ENCODE data around the gene MPIG6B. TPM values are rescaled to one million over a fixed set of nuclear protein-coding genes. Genes with fewer than 3 reads are reported as not detected.

The MPIG6B gene
- total and polyA plus RNA-seq, 2 donors (not counting 1 experiment from before 2014, with no cell fraction given): not detected

DNA sequence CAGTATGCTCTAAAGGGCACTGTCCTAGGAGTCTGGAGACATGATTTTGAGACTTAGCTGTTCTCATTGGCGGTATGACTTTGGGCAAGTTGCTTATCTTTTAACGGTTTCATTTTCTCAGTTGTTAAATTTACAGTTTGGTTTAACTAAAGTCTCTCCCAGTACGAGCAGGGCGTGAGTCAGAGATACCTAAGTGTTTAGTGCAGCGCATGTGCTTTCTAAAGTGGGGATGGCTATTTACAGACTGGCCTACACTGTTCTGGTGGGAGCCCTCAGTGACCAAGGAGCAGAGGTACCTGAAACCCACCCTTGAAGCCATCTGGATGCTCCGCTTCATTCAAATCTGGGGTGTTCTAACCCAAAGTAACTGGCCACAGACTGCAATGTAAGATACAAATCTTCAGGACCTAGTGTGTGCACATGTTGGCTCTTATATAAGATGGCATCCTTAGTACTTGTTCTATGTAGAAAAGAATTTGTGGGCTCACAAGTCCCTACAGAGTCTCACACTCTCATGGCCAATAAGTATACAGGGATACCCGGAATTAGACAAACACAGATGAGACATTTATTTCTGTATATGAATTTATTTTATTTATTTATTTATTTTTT is 27.3 kb downstream of the MPIG6B start:
- Histone ChIP-seq H3K4me3 (replicated peaks in 1 of 4; ENCODE audit: control extremely low read depth in 1 of 4, insufficient read depth in 1 of 4, low read depth in 3 of 4, low read length in 4 of 4) (no peak overlapping the region), H3K36me3 (ENCODE audit: control insufficient read depth, insufficient read depth, low read length) (peaks cover 2% of the 10 kb centered on the region), H4K20me1 (ENCODE audit: control insufficient read depth, extremely low read depth, insufficient read depth, low read length) (no peaks in the 10 kb centered on the region), H3K9ac (ENCODE audit: insufficient read depth, low read length) (no peak overlapping the region), H2AFZ (ENCODE audit: low read length) (no peak overlapping the region), H3K27ac (ENCODE audit: insufficient read depth, low read length) (no peak overlapping the region), H3K79me2 (ENCODE audit: control insufficient read depth, insufficient read depth, low read length) (no peaks in the 10 kb centered on the region), H3K9me3 (ENCODE audit: control insufficient read depth, insufficient read depth, low read depth, low read length) (no peaks in the 10 kb centered on the region), H3K4me2 (ENCODE audit: extremely low read depth, insufficient read depth, low read length) (no peak overlapping the region), H3K4me1 (ENCODE audit: control insufficient read depth, extremely low read depth, insufficient read depth, low read length) (peaks cover 5% of the 10 kb centered on the region), H3K27me3 (ENCODE audit: control insufficient read depth, insufficient read depth, low read length) (no peaks in the 10 kb centered on the region)
- DNase-seq (ENCODE audit: low read depth in 2 of 2): peak in 1 of 2 donors; percentile 87
- no peak for TF ChIP-seq EZH2 (IDR thresholded peaks at IDR 0.05; ENCODE audit: low read length, missing control alignments)
- TF ChIP-seq, protein P1, sequence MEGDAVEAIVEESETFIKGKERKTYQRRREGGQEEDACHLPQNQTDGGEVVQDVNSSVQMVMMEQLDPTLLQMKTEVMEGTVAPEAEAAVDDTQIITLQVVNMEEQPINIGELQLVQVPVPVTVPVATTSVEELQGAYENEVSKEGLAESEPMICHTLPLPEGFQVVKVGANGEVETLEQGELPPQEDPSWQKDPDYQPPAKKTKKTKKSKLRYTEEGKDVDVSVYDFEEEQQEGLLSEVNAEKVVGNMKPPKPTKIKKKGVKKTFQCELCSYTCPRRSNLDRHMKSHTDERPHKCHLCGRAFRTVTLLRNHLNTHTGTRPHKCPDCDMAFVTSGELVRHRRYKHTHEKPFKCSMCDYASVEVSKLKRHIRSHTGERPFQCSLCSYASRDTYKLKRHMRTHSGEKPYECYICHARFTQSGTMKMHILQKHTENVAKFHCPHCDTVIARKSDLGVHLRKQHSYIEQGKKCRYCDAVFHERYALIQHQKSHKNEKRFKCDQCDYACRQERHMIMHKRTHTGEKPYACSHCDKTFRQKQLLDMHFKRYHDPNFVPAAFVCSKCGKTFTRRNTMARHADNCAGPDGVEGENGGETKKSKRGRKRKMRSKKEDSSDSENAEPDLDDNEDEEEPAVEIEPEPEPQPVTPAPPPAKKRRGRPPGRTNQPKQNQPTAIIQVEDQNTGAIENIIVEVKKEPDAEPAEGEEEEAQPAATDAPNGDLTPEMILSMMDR (conservative IDR thresholded peaks at IDR 0.05 in 1 of 2, IDR thresholded peaks at IDR 0.05 in 1 of 2; ENCODE audit: low read depth in 1 of 2, low read length in 2 of 2): no peak

DNA sequence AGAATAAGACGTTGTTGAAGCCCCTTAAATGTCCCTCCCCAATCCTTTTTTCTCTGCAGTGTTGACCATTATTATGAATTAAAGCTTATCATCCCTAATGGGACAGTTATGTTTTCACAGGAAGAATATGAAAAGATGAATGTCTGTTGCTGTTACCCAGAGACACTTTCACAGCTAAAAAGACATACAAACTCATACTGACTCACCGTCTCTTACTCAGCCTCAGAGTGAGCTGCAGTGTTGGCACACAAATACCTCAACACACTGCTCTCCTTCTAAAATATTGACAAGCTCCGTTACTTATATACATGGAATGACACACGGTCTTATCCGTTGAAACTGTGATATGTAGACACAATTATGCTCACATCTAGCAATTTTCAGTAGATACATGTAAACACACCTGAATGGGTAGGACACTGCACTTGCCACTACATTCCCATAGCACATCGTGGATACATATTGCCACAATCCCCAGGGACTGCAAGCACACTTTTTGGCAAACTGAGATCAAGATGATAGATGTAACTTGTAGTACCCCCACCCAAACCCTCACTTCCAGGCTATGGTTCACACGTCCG is 29.7 kb downstream of the MPIG6B start:
- TF ChIP-seq, protein P1 (conservative IDR thresholded peaks at IDR 0.05 in 1 of 2, IDR thresholded peaks at IDR 0.05 in 1 of 2; ENCODE audit: low read depth in 1 of 2, low read length in 2 of 2): no peak
- TF ChIP-seq EZH2 (IDR thresholded peaks at IDR 0.05; ENCODE audit: low read length, missing control alignments): no peak
- Histone ChIP-seq H4K20me1 (ENCODE audit: control insufficient read depth, extremely low read depth, insufficient read depth, low read length) (no peaks in the 10 kb centered on the region), H3K9ac (ENCODE audit: insufficient read depth, low read length) (no peak overlapping the region), H3K4me3 (replicated peaks in 1 of 4; ENCODE audit: control extremely low read depth in 1 of 4, insufficient read depth in 1 of 4, low read depth in 3 of 4, low read length in 4 of 4) (no peak overlapping the region), H3K4me2 (ENCODE audit: extremely low read depth, insufficient read depth, low read length) (no peak overlapping the region), H2AFZ (ENCODE audit: low read length) (no peak overlapping the region), H3K36me3 (ENCODE audit: control insufficient read depth, insufficient read depth, low read length) (no peaks in the 10 kb centered on the region), H3K79me2 (ENCODE audit: control insufficient read depth, insufficient read depth, low read length) (no peaks in the 10 kb centered on the region), H3K27ac (ENCODE audit: insufficient read depth, low read length) (no peak overlapping the region), H3K27me3 (ENCODE audit: control insufficient read depth, insufficient read depth, low read length) (no peaks in the 10 kb centered on the region), H3K4me1 (ENCODE audit: control insufficient read depth, extremely low read depth, insufficient read depth, low read length) (peaks cover 2% of the 10 kb centered on the region), H3K9me3 (ENCODE audit: control insufficient read depth, insufficient read depth, low read depth, low read length) (no peaks in the 10 kb centered on the region)
- peak; percentile 66 to 90 for DNase-seq (ENCODE audit: low read depth in 2 of 2)

GRCh38 chr6:31758281-31758680 is 35.1 kb downstream of the MPIG6B start:
- DNase-seq (ENCODE audit: low read depth in 2 of 2): no peak
- Histone ChIP-seq H3K4me2 (ENCODE audit: extremely low read depth, insufficient read depth, low read length) (no peak overlapping the region), H3K36me3 (ENCODE audit: control insufficient read depth, insufficient read depth, low read length) (peaks cover 7% of the 10 kb centered on the region), H3K79me2 (ENCODE audit: control insufficient read depth, insufficient read depth, low read length) (no peaks in the 10 kb centered on the region), H3K9ac (ENCODE audit: insufficient read depth, low read length) (no peak overlapping the region), H2AFZ (ENCODE audit: low read length) (no peak overlapping the region), H3K4me1 (ENCODE audit: control insufficient read depth, extremely low read depth, insufficient read depth, low read length) (peaks cover 1% of the 10 kb centered on the region), H3K27ac (ENCODE audit: insufficient read depth, low read length) (no peak overlapping the region), H3K4me3 (replicated peaks in 1 of 4; ENCODE audit: control extremely low read depth in 1 of 4, insufficient read depth in 1 of 4, low read depth in 3 of 4, low read length in 4 of 4) (no peak overlapping the region), H3K9me3 (ENCODE audit: control insufficient read depth, insufficient read depth, low read depth, low read length) (no peaks in the 10 kb centered on the region), H3K27me3 (ENCODE audit: control insufficient read depth, insufficient read depth, low read length) (no peaks in the 10 kb centered on the region), H4K20me1 (ENCODE audit: control insufficient read depth, extremely low read depth, insufficient read depth, low read length) (no peaks in the 10 kb centered on the region)
- TF ChIP-seq EZH2 (IDR thresholded peaks at IDR 0.05; ENCODE audit: low read length, missing control alignments): no peak
